Measurements from ENCODE around the gene PTPN1. TPM values are rescaled to one million over a fixed set of nuclear protein-coding genes. Genes with fewer than 3 reads are reported as not detected.

PTPN1 gene
- total RNA-seq, 1 experiment from 2014 or later = 65.2 TPM

DNA sequence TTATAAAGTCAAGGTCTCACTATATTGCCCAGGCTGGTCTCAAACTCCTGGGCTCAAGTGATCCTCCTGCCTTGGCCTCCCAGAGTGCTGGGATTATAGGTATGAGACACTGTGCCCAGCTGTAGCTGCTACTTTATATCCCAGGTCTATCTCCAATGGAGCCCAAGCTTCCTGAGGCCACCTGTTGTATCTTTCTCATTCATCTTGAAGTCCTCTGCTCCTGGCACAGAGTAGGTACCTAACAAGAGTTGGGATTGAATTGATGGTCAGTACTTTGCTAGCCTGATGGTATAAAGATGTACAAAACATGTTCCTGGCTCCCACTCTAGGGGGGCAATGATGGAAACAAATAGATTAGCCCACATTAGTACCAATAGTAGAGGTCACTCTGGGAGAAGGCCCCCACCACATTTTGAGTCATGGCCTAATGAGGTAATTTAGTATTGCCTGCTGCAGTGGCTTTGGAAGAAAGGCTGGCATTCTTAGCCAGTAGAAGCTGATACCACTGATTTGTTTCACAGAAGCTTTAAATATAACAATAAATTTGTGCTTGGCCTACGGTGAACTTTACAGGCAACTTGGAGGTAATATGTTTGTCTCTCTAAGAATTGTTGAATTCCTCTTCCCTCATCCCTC is 5.4 kb downstream of the PTPN1 start:
- TF ChIP-seq CTCF (IDR thresholded peaks at IDR 0.05; ENCODE audit: insufficient read depth in 1 of 2, low read depth in 1 of 2, low read length in 1 of 2, severe bottlenecking in 1 of 2, unreplicated experiment in 1 of 2) = no peak
- Mint-ChIP-seq H3K9me3 (ENCODE audit: unreplicated experiment) (no peaks in the 10 kb centered on the region), H3K4me3 (ENCODE audit: unreplicated experiment) (no peak overlapping the region), H3K36me3 (ENCODE audit: insufficient read depth, unreplicated experiment) (peaks cover 6% of the 10 kb centered on the region), H3K27me3 (ENCODE audit: insufficient read depth, unreplicated experiment) (no peaks in the 10 kb centered on the region), H3K4me1 (ENCODE audit: low read depth, unreplicated experiment) (peaks cover 29% of the 10 kb centered on the region), H3K27ac (ENCODE audit: unreplicated experiment) (no peak overlapping the region)
- ChIA-PET POLR2A (interaction anchor here (0.7 kb wide), 1 partner anchor 349 kb away, joined by 3 read pairs; no protein-coding TSS in a partner anchor), CTCF (interaction anchor here (0.6 to 1.4 kb wide), 2 partner anchors 60 to 71 kb away, joined by 3 to 4 read pairs; no protein-coding TSS in a partner anchor)
- Histone ChIP-seq H3K4me1 (peaks cover 31% of the 10 kb centered on the region), H3K4me3 (ENCODE audit: low read depth, low read length) (no peak overlapping the region), H3K9me3 (no peaks in the 10 kb centered on the region), H3K36me3 (ENCODE audit: control insufficient read depth, insufficient read depth, low read length) (no peaks in the 10 kb centered on the region), H3K27me3 (replicated peaks; ENCODE audit: control insufficient read depth, insufficient read depth, low read length) (no peaks in the 10 kb centered on the region)
- intact Hi-C loops (cut with micrococcal nuclease; ENCODE audit: unreplicated experiment) = loop anchor here (10.0 kb wide), 1 partner anchor 399 kb away; no protein-coding TSS in a partner anchor
- DNase-seq = no peak
- no TSS peak for BruUV-seq (replicated peaks)

DNA sequence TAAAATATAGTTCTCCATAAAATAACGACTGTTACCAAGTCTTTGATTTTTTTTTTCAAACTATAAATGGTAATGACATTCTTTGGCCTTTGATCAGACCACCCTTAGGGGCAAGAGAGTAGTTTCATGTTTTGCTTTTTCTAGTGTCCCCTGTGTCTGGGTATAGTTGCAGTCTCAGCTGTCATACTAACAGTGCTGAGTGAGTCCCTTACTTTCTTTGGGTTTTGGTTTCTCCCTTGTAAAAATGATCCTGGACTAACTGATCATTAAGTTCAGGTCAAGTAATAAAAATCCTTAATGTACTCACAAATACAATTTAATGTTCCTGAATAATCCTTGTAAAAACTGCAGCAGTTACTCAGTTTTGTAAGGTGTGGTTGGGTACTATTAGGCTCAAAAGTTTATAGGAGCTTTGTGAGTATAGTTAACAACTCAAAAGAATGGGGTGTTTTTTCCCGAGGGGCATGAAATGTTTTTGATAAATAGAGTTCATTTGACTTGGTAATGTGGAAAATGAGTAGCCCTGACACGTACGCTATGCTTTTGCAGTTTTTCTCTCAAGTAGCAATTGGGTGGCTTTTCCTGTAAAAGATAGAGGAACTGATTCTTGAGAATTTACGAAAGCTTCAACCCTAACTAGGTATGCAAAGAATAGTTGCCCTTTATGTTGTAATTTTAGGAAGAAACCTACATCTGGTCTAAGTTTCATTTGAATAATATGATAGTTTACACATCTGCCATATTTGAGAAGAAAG is 6.2 kb downstream of the PTPN1 start:
- no peak overlapping the region for H3K4me3 ChIP-seq (ENCODE audit: low read depth, low read length)
- H3K9me3 ChIP-seq = no peaks in the 10 kb centered on the region
- POLR2A ChIA-PET = no interaction called here
- peaks cover 34% of the 10 kb centered on the region for H3K4me1 ChIP-seq
- H3K27ac Mint-ChIP-seq (ENCODE audit: unreplicated experiment) = no peak overlapping the region
- H3K4me3 Mint-ChIP-seq (ENCODE audit: unreplicated experiment) = no peak overlapping the region
- DNase-seq = no peak
- peaks cover 23% of the 10 kb centered on the region for H3K4me1 Mint-ChIP-seq (ENCODE audit: low read depth, unreplicated experiment)
- no peak for TF ChIP-seq CTCF (IDR thresholded peaks at IDR 0.05; ENCODE audit: insufficient read depth in 1 of 2, low read depth in 1 of 2, low read length in 1 of 2, severe bottlenecking in 1 of 2, unreplicated experiment in 1 of 2)
- H3K36me3 ChIP-seq (ENCODE audit: control insufficient read depth, insufficient read depth, low read length) = no peaks in the 10 kb centered on the region
- CTCF ChIA-PET = interaction anchor here (0.6 to 1.4 kb wide), 2 partner anchors 60 to 71 kb away, joined by 3 to 4 read pairs; no protein-coding TSS in a partner anchor
- no peaks in the 10 kb centered on the region for H3K27me3 Mint-ChIP-seq (ENCODE audit: insufficient read depth, unreplicated experiment)
- intact Hi-C loops (cut with micrococcal nuclease; ENCODE audit: unreplicated experiment) = loop anchor here (10.0 kb wide), 1 partner anchor 398 kb away; no protein-coding TSS in a partner anchor
- H3K9me3 Mint-ChIP-seq (ENCODE audit: unreplicated experiment) = no peaks in the 10 kb centered on the region
- no peaks in the 10 kb centered on the region for H3K27me3 ChIP-seq (replicated peaks; ENCODE audit: control insufficient read depth, insufficient read depth, low read length)
- H3K36me3 Mint-ChIP-seq (ENCODE audit: insufficient read depth, unreplicated experiment) = peaks cover 6% of the 10 kb centered on the region
- no TSS peak for BruUV-seq (replicated peaks)

GRCh38 chr20:50516935-50517816 is 7.0 kb downstream of the PTPN1 start:
- CTCF ChIA-PET = interaction anchor here (0.6 to 1.4 kb wide), 2 partner anchors 59 to 276 kb away, joined by 4 to 5 read pairs; no protein-coding TSS in a partner anchor
- H3K4me3 ChIP-seq (ENCODE audit: low read depth, low read length) = no peak overlapping the region
- H3K27me3 Mint-ChIP-seq (ENCODE audit: insufficient read depth, unreplicated experiment) = no peaks in the 10 kb centered on the region
- no peaks in the 10 kb centered on the region for H3K9me3 ChIP-seq
- DNase-seq = no peak
- peaks cover 6% of the 10 kb centered on the region for H3K36me3 Mint-ChIP-seq (ENCODE audit: insufficient read depth, unreplicated experiment)
- no TSS peak for BruUV-seq (replicated peaks)
- no peaks in the 10 kb centered on the region for H3K27me3 ChIP-seq (replicated peaks; ENCODE audit: control insufficient read depth, insufficient read depth, low read length)
- no peaks in the 10 kb centered on the region for H3K9me3 Mint-ChIP-seq (ENCODE audit: unreplicated experiment)
- H3K27ac Mint-ChIP-seq (ENCODE audit: unreplicated experiment) = no peak overlapping the region
- intact Hi-C loops (cut with micrococcal nuclease; ENCODE audit: unreplicated experiment) = loop anchor here (10.0 kb wide), 1 partner anchor 398 kb away; no protein-coding TSS in a partner anchor
- H3K36me3 ChIP-seq (ENCODE audit: control insufficient read depth, insufficient read depth, low read length) = no peaks in the 10 kb centered on the region
- H3K4me1 ChIP-seq = peaks cover 28% of the 10 kb centered on the region
- POLR2A ChIA-PET = no interaction called here
- peaks cover 17% of the 10 kb centered on the region for H3K4me1 Mint-ChIP-seq (ENCODE audit: low read depth, unreplicated experiment)
- no peak overlapping the region for H3K4me3 Mint-ChIP-seq (ENCODE audit: unreplicated experiment)
- no peak for TF ChIP-seq CTCF (IDR thresholded peaks at IDR 0.05; ENCODE audit: insufficient read depth in 1 of 2, low read depth in 1 of 2, low read length in 1 of 2, severe bottlenecking in 1 of 2, unreplicated experiment in 1 of 2)

All from Caco-2 (cell line).